PC-9 (cell line): ENCODE data around the gene IL1RL2.

Source experiments
- CTCF ChIP-seq: fragments of 200-600 bp; sonication (generic); conservative IDR thresholded peaks from 2 replicates; pipeline ENCODE4 v1.6.1; 2017; ENCODE audit warnings: mixed run types, antibody characterized with exemption, mild to moderate bottlenecking, moderate library complexity
- EZH2 ChIP-seq: fragments of 200-600 bp; sonication (generic); IDR thresholded peaks from 2 replicates; pipeline ENCODE4 v1.8.0; 2017; ENCODE audit warnings: antibody characterized with exemption, low read depth

- TF ChIP-seq CTCF (no peak), EZH2 (no peak)
Observed at GRCh38 chr2:102209474-102209873, 22.7 kb downstream of the IL1RL2 start.
